ENCODE data around the gene CACNA2D2.

DNA sequence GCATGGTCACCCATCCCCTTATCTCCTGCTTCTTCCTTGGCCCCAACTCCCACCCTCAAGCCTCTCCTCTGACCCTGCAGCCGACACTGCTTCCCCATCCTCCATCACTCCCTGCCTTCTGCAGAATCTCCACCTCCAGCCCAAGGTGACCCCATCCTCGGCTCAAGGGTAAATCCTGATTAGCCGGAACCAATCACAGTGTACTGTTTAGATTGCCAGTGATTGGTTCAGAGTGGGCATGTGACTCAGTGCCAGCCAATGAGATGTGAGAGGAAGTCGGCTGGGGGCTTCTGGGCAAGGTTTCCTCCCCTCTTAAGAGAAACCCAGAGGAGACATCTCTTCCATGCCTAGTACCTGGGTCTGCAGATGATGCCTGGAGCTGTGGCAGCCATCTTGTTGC is 10.3 kb downstream of the CACNA2D2 start:
- TF ChIP-seq, protein P1, sequence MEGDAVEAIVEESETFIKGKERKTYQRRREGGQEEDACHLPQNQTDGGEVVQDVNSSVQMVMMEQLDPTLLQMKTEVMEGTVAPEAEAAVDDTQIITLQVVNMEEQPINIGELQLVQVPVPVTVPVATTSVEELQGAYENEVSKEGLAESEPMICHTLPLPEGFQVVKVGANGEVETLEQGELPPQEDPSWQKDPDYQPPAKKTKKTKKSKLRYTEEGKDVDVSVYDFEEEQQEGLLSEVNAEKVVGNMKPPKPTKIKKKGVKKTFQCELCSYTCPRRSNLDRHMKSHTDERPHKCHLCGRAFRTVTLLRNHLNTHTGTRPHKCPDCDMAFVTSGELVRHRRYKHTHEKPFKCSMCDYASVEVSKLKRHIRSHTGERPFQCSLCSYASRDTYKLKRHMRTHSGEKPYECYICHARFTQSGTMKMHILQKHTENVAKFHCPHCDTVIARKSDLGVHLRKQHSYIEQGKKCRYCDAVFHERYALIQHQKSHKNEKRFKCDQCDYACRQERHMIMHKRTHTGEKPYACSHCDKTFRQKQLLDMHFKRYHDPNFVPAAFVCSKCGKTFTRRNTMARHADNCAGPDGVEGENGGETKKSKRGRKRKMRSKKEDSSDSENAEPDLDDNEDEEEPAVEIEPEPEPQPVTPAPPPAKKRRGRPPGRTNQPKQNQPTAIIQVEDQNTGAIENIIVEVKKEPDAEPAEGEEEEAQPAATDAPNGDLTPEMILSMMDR (conservative IDR thresholded peaks at IDR 0.05; ENCODE audit: low read length): no peak
- TF ChIP-seq EZH2phosphoT487 (IDR thresholded peaks at IDR 0.05; ENCODE audit: borderline replicate concordance): no peak
